ENCODE results near the gene SLC22A23.

DNA sequence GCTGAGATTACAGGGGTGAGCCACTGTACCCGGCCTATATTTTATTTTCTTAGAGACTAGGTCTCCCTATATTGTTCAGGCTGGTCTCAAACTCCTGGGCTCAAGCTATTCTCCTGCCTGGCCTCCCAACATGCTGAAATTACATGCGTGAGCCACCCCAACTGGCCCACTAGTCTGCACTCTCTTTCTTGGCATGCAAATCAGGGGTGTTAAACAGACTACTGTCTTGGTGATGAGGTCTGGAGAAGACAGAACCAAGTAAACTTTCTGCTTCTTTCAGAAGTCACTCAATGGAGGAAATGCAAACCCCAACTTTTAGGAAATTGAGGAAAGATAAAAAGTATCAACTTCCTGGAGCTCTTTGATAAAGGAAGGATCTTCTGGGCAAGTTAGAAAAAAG is 221.4 kb downstream of the SLC22A23 start:
- TF ChIP-seq EZH2 (IDR thresholded peaks at IDR 0.05; ENCODE audit: low read length), result no peak
- TF ChIP-seq, protein P1, sequence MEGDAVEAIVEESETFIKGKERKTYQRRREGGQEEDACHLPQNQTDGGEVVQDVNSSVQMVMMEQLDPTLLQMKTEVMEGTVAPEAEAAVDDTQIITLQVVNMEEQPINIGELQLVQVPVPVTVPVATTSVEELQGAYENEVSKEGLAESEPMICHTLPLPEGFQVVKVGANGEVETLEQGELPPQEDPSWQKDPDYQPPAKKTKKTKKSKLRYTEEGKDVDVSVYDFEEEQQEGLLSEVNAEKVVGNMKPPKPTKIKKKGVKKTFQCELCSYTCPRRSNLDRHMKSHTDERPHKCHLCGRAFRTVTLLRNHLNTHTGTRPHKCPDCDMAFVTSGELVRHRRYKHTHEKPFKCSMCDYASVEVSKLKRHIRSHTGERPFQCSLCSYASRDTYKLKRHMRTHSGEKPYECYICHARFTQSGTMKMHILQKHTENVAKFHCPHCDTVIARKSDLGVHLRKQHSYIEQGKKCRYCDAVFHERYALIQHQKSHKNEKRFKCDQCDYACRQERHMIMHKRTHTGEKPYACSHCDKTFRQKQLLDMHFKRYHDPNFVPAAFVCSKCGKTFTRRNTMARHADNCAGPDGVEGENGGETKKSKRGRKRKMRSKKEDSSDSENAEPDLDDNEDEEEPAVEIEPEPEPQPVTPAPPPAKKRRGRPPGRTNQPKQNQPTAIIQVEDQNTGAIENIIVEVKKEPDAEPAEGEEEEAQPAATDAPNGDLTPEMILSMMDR (optimal IDR thresholded peaks at IDR 0.05 in 1 of 3, IDR thresholded peaks at IDR 0.05 in 1 of 3, conservative IDR thresholded peaks at IDR 0.05 in 1 of 3; ENCODE audit: extremely low read depth in 1 of 3, insufficient read depth in 2 of 3, low read length in 3 of 3), result no peak

Data from keratinocyte (primary cell).